ENCODE data around the gene CACNA2D3.

CACNA2D3 gene

DNA sequence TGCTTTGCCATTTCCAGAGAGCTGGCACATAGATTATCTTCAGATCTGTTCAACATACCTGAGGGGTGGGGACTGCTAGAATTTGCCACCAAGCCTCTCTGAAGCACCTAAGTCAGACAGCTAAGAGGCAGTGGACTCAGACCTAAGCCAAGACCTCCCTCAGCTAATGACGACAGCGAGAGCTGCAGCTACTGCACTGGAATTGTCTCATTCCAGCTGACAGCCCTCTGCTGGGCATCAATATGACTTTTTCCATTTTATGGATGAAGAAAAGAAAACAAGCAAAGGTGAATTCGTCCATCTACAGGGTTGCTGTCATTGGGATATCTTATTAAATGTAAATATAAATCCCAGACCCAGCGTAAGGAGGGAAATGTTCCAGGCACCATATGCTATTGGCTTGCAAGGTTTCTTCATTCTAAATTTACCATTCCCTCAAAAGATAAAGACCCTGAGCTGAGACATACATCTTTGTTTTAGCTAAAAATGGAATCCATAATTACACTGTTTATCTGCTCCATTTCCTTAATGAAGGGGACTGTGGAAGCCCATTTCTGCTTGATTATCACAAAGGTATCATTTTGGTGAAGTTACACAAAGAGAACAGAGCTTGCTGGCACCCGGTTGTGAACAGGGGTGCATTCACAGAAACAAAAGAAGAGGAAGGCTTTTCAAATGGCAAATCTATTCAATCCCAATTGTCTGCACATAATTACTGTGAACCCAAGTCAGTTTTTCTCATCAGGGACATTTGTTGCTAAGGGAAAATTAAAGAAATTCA, 891.0 kb downstream of the CACNA2D3 start:
- DNase-seq: peak; percentile 28
- TF ChIP-seq CTCF (IDR thresholded peaks at IDR 0.05; ENCODE audit: low read depth, low read length): peak; percentile 18; the same call in 1 of the 2 replicates
- Histone ChIP-seq H3K9me3 (ENCODE audit: severe bottlenecking) (no peaks in the 10 kb centered on the region), H3K27ac (no peak overlapping the region), H3K4me3 (ENCODE audit: low read depth, low read length) (no peak overlapping the region), H3K36me3 (no peaks in the 10 kb centered on the region), H3K27me3 (ENCODE audit: insufficient read depth, low read depth, severe bottlenecking) (no peaks in the 10 kb centered on the region)

DNA sequence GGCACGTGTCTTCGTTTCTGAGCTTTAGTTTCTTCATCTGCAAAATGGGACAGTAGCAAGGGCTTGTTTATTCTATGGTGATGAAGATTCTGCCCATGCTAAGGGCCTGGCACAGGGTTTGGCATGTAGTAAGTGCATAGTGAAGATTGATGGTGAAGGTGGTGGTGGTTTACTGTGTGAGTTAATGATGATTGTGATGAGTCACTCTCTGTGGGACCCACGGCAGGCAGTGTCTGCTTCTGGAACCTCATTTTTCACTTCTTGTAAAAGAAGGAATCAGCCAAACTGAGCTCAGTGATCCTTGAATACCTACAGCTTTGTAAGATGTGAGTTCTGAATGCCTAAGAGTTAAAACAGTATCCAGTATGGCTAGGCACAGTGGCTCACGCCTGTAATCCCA, 891.7 kb downstream of the CACNA2D3 start:
- no peak for DNase-seq
- no peak overlapping the region for H3K27ac ChIP-seq
- H3K27me3 ChIP-seq (ENCODE audit: insufficient read depth, low read depth, severe bottlenecking): no peaks in the 10 kb centered on the region
- TF ChIP-seq CTCF (IDR thresholded peaks at IDR 0.05; ENCODE audit: low read depth, low read length): no peak
- no peak overlapping the region for H3K4me3 ChIP-seq (ENCODE audit: low read depth, low read length)
- H3K9me3 ChIP-seq (ENCODE audit: severe bottlenecking): no peaks in the 10 kb centered on the region
- no peaks in the 10 kb centered on the region for H3K36me3 ChIP-seq

DNA sequence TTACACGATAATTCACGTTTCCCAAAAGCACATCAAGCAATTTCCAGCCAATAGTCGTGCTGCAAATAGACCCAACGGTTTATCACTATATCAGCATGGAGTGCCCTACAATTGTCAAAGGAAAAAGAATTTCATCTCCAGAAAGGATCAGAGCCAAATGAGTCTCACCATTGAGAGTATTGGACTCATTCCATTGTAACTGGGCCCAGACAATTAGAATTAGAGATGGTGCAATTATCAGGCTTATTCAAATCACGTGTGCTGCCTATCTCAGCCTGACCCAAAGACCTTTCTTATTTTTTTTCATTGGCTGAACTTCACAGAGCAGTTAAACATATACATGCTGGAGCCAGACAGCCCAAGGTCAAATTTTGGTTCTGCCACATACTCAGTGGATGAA, 892.6 kb downstream of the CACNA2D3 start:
- Histone ChIP-seq H3K4me3 (ENCODE audit: low read depth, low read length) (no peak overlapping the region), H3K9me3 (ENCODE audit: severe bottlenecking) (no peaks in the 10 kb centered on the region), H3K27ac (no peak overlapping the region), H3K36me3 (no peaks in the 10 kb centered on the region), H3K27me3 (ENCODE audit: insufficient read depth, low read depth, severe bottlenecking) (no peaks in the 10 kb centered on the region)
- no peak for TF ChIP-seq CTCF (IDR thresholded peaks at IDR 0.05; ENCODE audit: low read depth, low read length)
- DNase-seq: no peak

DNA sequence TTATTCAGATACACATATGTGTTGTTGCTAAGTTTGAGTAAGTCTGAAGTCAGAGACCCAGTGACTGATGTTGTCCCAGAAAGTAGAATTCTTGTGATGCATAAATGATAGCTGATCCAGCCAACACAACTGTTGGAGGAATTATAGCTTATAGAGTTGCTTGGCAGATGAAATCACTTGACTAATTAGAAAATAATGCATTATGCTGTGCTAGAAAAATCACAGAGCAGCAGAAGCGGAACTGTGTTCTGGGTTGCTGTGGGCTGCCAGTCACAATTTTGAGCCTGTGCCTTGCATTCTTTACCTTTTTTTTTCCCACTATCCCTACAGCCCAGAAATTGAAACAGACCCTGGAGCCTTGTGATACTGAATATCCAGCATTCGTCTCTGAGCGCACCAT, 895.5 kb downstream of the CACNA2D3 start:
- H3K4me3 ChIP-seq (ENCODE audit: low read depth, low read length): no peak overlapping the region
- TF ChIP-seq CTCF (IDR thresholded peaks at IDR 0.05; ENCODE audit: low read depth, low read length): no peak
- H3K9me3 ChIP-seq (ENCODE audit: severe bottlenecking): no peaks in the 10 kb centered on the region
- DNase-seq: no peak
- no peak overlapping the region for H3K27ac ChIP-seq
- H3K27me3 ChIP-seq (ENCODE audit: insufficient read depth, low read depth, severe bottlenecking): no peaks in the 10 kb centered on the region
- H3K36me3 ChIP-seq: no peaks in the 10 kb centered on the region

DNA sequence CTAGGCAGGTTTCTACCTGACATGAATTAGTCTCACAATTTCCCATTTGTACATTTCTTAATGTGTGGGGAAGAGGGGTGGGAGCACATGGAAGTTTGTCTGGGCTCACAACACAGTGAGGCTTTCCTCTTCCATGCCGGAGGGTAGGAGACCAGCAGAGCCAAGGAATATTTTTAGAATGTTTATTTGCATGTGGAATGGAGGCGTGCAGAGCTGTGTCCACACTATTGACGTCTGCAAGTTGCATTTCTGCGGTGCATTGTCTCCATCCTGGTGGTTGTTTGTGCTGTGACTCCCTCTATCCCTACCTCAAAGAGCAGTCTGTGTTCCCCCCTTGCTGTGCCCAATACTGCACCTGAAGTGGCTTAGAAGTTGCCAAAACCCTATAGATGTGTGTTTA, 908.6 kb downstream of the CACNA2D3 start:
- TF ChIP-seq CTCF (IDR thresholded peaks at IDR 0.05; ENCODE audit: low read depth, low read length): no peak
- no peaks in the 10 kb centered on the region for H3K36me3 ChIP-seq
- no peak overlapping the region for H3K27ac ChIP-seq
- H3K27me3 ChIP-seq (ENCODE audit: insufficient read depth, low read depth, severe bottlenecking): no peaks in the 10 kb centered on the region
- H3K9me3 ChIP-seq (ENCODE audit: severe bottlenecking): no peaks in the 10 kb centered on the region
- no peak overlapping the region for H3K4me3 ChIP-seq (ENCODE audit: low read depth, low read length)
- DNase-seq: no peak

All from WERI-Rb-1 (cell line).